Pulmonary artery endothelial cell (primary cell): ENCODE data around the gene OR7C2. TPM values are rescaled to one million over a fixed set of nuclear protein-coding genes. Genes with fewer than 3 reads are reported as not detected.
"Not testable (repeated sequence)": the region's sequence is repeated elsewhere in the genome, so short reads cannot be mapped to it uniquely, and the experiment has no call there.

Experiments used
- DNase-seq: peaks from one replicate; pipeline ENCODE4 v3.0.0-alpha.2; 2011; ENCODE audit warnings: low read depth, low spot score
- total RNA-seq: library from RNA; depleted of rRNA; stranded (reverse); fragments of >200 nt; gene quantifications from 2 replicates; pipeline ENCODE4 v1.2.3, GENCODE V29; 2014

OR7C2 gene
- total RNA-seq, result not detected in 2 replicates

DNA sequence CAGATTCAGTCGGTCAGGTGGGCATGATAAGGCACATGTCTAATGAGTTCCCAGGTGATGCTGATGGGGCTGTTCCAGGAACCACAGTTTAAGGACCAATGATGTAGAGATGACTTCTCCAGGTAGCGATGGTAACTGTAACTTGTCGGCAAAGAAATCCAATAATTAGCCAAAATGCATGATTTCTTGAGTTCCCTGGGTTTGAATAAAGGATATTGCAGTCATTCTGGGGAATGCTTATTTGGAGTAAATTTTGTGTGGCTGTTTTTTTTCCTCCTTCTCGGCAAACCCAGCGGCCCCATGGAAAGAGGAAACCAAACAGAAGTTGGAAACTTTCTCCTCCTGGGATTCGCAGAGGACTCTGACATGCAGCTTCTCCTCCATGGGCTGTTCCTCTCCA, at the start of gene OR7C2:
TSS of gene OR7C2 (plus strand) at position 301 of the 400 bp plus-strand sequence. CDS start at position 301, 0 bp downstream.
- DNase-seq, result no peak

DNA sequence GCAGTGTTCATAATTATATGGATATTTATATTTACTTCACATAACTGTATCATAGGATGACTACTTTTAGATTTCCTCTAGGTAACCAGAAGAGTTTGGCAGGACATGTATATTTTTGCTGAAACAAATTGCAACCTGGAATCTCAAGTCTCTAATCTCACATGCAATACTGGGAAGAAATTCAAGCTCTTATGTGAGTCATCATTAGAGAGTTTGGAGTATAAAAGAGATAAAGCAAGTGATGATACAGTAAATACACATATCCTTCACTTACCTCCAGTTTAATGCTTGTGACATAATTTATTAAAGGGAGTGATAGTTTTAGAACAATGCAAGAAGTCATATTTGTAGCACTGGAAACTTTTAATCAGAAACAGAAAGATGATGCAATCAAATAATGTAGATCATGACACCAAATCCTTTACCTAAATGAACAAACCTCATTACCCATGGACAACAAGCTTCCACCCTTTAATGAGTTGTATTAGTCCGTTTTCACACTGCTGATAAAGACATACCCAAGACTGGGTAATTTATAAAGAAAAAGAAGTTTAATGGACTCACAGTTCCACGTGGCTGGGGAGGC, 39.5 kb upstream of the OR7C2 start:
- no peak for DNase-seq

DNA sequence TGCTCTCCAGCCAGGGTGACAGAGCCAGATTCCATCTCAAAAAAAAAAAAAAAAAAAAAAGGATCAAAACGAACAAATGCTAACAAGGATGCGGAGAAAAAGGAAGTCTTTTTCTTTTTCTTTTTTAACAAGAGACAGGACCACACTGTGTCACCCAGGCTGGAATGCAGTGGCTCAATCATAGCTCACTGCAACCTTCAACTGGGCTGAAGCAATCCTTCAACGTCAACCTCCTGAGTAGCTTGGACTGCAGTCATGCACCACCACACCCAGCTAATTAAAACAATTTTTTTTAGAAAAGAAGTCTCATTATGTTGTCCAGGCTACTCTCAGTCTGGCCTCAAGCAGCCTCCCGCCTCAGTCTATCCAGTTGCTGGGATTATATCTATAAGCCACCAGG, 34.6 kb upstream of the OR7C2 start:
- DNase-seq, result no peak

DNA sequence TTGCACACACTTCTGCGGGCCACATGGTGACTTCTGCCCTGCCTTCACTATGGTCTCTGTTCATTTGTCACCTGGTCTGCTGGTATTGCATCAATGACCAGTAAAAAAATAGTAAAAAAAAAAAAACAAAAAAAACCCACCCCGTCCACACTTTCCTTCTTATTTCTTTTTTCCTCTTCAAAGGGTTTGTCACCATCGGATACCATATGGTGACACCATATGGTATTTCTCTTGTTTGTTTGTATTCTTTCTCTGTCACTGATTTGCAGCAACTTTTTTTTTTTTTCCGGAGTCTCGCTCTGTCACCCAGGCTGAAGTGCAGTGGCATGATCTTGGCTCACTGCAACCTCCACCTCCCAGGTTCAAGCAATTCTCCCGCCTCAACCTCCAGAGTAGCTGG, 26.2 kb upstream of the OR7C2 start:
- no peak for DNase-seq

DNA sequence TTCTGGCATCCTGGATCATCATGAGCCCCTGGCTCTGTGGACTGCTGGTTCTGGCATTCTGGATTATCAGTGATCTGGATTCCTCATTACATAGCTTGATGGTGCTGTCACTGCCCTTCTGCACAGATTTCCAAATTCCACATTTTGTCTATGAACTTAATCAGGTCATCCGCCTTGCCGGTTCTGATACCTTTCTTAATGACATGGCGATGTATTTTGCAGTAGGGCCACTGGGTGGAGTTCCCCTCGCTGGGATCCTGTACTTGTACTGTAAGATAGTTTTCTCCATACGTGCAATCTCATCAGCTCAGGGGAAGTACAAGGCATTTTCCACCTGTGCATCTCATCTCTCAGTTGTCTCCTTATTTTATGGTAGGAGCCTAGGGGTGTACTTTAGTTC, 24.4 kb upstream of the OR7C2 start:
- DNase-seq, result no peak

DNA sequence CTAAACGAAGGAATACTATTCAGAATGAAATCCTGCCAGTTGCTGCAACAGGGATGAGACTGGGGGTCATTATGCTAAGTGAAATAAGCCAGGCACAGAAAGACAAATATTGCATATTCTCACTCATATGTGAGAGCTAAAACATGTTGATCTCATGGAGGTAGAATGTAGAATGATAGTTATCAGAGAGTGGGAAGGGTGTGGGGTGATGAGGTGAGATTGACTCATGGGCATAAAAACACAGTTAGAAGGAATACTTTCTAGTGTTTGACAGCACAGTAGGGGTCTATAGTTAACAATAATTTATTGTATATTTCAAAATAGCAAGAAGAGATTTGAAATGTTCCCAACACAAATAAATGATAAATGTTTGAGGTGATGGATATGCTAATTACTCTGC, 7.8 kb upstream of the OR7C2 start:
- no peak for DNase-seq

DNA sequence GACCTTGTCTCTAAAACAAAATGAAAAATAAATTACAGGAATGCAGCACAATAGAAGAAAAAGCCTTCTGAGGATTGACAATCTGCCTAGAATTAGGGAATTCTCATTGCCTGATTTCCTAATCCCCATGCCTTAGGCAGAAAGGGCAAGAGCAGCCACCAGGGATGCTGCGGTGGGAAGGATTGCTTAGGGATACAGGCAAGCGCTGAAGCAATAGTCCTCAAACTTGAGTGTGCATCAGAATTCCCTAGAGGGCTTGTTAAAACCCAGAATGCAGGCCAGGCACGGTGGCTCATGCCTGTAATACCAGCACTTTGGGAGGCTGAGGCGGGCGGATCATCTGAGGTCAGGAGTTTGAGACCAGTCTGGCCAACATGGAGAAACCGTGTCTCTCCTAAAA, 1.0 kb upstream of the OR7C2 start:
- no peak for DNase-seq

DNA sequence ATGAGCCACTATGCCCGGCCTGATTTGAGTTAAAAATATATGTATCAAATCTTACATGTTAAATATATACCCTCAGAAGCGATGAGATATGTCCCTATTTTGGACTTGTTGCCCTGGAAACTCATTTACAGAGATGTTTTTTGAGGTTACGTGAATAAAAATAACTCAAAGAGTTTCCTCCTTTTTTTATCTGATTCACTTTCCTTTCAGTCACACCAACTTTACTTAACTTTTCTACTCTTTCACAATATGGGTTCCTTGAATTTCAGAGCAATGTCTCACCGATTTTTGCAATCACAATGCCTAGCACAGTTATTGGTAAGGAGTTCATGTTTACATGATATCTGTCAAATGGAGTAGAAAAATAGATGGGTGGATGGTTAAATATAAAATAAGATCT, 2.3 kb downstream of the OR7C2 start:
- DNase-seq, result no peak

DNA sequence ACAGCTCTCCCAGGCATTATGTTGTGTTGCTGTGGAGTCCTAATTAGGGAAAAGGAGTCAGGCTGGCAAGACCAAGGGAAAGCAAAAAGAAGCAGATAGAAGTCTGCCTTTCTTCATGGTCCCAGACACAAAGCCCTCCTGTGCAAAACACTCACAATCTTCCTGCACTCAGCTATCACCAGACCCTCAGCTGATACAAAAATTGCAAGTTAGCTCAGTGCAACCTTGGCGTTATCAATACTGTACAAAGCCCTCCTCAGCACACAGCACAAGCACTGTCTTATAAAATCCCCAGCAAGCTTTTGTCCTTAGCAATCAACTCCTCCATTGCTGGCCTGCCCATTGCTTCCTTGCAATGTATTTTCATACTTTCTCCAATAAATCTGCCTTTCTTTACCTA, 3.2 kb downstream of the OR7C2 start:
- DNase-seq, result no peak

DNA sequence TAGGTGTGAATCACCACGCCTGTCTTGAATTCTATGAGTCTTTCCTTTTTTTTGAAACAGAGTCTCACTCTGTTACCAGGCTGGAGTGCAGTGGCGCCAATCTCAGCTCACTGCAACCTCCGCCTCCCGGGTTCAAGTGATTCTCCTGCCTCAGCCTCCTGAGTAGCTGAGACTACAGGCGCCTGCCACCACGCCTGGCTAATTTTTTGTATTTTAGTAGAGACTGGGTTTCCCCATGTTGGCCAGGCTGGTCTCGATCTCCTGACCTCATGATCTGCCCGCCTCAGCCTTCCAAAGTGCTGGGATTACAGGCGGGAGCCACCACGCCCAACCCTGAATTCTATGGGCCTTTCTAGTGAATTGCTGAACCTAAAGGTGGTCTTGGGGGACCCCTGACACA, 8.1 kb downstream of the OR7C2 start:
- DNase-seq, result not testable (repeated sequence)

DNA sequence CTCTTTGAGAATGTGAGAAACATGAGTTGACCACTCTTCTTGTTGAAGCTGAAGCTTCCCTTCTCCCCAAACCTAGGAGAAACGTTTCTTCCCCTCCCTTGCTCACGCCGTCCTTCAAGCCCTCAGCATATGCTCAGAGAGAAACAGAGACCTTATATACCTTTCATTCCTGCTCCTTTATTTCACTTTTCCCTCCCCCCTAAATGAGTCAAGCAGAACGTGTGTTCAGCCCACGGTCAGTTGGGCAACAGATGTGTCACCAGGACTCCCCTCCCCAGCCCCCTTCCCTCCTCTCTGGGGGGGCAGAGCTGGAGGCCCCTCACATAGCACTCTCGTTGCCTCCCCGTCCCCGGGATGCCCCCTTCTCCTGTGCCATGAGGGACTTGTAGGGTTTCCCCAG, 8.6 kb downstream of the OR7C2 start:
- DNase-seq, result no peak

DNA sequence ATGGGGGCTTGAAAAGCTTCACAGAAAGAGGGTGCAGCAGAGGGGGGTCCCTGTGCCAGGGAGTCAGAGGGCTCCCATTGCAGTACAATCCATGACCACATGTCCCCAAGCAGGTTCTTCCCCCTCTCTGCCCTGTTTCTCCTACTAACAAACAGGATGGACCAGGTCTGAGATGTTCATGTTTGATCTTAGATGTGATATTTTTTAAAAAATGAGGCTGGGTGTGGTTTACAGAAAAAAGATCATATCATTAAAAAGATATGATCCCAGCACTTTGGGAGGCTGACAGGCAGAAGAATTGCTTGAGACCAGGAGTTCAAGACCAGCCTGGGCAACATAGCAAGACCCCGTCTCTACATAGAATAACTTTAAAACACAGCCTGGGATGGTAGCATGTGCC, 9.1 kb downstream of the OR7C2 start:
- no peak for DNase-seq

DNA sequence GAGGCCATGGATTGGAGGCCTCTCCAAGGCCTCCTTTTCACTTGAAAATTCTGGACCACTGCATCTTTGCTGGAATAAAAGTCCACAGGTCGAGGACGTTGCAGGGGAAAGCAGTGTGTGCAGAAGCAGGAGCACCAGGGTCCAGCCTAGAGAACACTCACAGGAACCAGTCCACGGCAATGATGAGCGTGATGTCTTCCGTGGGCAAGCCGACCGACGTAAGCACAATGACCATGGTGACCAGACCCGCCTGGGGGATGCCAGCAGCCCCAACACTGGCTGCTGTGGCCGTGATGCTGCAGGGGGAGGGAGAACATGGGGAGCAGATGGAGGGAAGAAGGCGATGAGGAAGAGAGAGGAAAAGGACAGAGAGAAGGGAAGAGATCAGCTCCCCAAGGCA, 11.5 kb downstream of the OR7C2 start:
- no peak for DNase-seq

DNA sequence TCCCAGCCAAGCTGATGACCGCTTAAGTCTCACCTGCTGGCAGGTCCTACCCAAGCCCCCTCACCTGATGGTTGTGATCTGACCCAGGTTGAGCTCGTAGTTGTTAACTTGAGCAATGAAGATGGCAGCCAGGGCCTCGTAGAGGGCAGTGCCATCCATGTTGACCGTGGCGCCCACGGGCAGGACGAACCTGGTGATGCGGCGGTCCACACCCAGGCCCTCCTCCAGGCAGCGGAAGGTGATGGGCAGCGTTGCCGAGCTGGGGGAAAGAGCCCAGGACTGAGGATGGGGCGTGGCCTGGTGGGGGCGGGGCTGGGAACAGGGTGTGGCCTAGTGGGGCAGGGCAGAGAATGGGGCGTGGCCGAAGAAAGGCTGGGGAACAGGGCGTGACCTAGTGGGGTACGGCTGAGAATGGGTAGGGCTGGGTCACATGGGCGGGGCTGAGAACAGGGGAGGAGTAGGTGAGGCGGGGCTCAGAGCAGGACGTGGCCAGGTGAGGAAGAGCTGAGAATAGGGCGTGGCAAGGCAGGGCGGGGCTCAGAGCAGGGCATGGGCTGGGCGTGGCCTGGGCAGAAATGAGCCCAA, 12.9 kb downstream of the OR7C2 start:
- no peak for DNase-seq

DNA sequence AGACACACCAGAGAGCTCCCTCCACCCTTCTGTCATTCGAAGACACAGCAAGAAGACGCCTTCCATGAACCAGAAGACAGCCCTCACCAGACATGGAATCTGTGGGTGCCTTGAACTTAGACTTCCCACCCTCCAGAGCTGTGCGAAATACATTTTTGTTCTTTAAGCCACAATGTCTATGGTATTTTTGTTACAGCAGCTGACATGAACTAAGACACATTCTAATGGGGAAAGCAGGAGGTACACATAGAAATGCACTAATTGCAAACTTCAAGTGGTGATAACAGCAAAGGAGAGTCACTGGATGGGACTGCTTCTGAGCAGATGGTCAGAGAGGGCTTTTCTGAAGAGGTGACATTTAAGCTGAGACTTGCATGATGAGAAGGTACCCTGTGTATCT, 16.2 kb downstream of the OR7C2 start:
- no peak for DNase-seq

DNA sequence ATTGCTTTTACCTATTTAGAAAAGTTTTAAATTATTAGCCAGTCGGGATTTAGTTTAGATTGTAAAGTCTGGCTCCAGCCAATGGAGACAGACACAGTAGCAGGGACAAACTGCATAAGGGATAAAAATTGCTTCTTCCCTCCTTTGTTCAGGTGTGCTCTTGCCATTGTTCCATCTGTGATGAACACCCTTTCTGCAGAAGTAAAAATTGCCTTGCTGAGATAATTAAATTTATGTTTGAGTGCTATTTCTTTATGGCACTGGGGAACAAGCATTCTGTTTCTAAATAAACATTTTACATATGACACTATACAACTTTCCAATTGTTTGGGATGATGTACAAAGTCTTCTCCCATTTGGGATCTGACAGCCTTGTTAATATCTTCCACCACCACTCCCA, 18.0 kb downstream of the OR7C2 start:
- DNase-seq, result no peak

DNA sequence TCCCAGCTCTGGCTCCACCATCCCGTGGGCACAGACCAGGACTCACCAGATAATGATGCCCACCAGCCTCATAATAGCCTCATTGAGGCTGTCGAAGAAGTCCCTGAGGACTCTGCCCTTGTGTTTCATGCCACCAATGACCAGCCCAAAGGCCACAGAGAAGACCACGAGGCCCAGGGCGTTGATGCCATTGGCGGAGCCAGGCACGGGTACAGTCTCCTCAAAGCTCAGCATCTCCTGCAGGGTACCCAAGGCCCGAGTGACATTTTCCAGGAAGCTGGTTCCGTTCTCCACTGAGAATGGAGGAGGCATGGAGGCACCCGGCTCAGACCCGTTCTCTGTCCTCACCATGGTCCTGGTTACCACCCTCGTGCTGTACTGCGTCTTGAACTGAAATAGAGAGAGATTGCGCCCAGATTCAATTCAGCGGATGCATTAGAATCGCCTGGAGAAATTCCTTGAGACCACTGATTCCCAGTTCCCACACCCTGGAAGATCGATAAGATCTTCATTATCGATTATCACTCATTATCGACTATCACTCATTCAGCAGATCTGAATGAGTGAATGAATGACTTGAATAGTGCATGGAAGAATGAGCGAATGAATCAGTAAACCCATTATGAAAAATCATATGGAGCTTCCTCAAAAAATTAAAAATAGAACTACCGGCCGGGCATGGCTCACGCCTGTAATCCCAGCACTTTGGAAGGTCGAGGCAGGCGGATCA, 20.8 kb downstream of the OR7C2 start:
- no peak for DNase-seq

DNA sequence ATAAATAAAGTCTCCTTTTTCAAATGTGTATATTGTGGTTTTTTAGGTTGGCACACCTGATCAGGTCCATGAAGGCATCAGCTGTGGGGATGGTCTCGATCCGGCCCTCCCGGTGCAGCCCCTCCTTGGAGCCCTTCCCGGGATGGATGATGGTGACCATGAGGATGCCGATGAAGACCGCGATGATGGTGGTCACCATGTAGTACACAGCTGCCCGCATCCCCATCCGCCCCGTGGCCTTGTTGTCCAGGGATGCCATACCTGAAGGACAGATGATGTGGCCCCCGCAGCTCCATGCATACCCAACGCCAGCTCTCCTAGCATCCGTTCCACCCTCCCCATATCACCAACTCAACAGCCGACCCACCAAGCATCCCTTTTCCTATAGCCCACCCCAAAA, 27.0 kb downstream of the OR7C2 start:
- DNase-seq, result no peak

DNA sequence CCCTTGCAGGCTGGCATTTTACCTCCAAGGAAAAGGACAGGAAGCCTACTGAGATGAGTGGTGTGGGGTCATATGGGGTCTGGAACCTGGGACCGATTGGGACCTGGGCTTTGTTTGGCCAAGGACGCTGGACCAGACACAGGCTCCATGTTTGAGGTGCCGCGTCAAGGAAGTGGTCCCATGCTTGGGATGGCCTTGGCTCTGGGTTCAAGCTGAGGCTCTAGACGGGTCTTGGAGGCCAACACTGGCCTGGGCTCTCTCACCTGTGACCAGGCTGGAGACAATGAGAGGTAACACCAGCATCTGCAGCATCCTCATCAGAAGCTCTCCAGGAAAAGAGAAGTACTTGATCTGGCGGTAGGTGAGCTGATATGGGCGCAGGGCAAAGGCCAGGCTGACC, 30.2 kb downstream of the OR7C2 start:
- no peak for DNase-seq

DNA sequence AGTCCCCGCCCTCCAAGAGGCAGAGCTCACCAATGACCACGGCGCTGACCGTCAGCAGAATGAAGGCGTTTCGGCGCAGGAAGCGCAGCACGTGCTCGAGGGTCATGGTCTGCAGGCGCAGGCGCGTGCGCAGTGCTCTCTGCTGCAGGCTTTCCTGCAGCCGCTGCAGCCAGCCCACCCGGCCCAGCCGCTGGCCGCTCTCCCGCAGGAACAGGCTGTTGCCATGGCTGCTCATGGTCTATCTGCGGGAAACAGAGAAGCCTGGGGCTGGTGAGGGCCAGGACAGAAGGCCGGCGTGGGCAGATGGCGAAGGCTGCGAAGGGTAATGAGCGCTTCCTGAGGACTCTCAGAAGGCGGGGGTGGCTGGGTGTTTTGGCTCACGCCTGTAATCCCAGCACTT, 31.4 kb downstream of the OR7C2 start:
- DNase-seq, result no peak

DNA sequence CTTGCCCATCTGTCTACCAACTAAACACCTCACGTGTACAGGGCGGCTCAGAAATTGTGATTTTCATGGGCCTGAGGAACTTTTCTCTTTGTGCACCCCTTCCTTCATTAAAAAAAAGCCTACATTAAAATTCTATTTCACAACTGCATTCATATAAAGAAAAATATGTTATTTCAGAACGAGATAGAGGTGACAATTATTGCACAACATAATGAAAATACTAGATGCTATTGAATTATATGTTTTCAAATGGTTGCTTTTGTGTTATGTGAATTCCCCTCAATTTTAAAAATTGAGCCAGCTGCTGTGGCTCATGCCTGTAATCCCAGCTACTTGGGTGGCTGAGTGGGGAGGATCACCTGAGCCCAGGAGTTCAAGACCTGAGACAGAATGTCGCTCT, 33.2 kb downstream of the OR7C2 start:
- no peak for DNase-seq

DNA sequence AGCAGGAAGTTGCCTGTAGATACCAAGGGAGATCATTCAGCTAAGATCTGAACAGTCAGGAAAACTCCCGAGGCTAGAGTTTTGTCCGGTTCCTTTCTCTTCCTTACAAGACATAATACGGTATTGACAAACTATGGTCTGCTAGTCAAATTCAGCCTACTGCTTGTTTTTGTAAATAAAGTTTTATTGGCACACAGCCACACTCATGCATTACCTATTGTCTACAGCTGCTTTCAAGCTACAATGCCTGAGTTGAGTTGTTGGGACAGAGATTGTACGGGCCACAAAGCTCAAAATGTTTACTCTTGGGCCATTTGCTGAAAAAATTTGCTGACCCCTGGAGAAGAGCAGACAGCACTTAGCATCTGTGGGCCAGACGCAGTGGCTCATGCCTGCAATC, 35.8 kb downstream of the OR7C2 start:
- DNase-seq, result no peak

DNA sequence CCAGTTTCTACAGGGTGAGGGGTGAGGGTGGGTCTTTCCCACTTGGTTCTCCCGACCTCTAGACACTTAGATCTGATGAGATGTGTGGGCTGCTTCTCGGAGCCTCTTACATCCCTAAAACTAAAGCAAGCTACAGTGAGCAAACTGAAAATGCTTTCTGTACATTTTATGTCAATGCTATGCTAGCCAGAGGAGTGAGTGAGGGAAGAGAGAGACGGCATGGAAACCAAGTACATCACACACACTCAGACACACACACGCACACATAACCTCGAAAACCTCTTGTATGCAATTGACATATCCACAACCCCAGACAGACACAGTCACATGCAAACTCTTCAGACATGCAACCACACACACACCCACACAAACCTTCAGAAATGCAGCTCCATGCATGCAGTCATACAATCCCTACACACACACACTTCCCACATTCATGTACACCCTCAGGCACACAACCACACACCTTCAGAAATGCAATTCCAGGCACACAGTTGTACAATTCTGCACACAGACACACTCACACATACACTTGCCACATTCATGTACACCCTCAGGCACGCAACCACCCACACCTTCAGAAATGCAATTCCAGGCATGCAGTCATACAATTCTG, 37.0 kb downstream of the OR7C2 start:
- no peak for DNase-seq
